Colonic mucosa (tissue), 4 donors: ENCODE results near the gene ADAMTS5. TPM values are rescaled to one million over a fixed set of nuclear protein-coding genes. Genes with fewer than 3 reads are reported as not detected.

Source experiments
- DNase-seq: peaks from one replicate; pipeline ENCODE4 v3.0.0-alpha.2; 2020
- H3K27ac ChIP-seq: fragments of 200-600 bp; one replicate; pipeline ENCODE4 v1.8.0; 2021
- H3K27me3 ChIP-seq: fragments of 200-600 bp; one replicate; pipeline ENCODE4 v1.8.0; 2021
- H3K36me3 ChIP-seq: fragments of 200-600 bp; one replicate; pipeline ENCODE4 v1.8.0; 2021
- H3K4me1 ChIP-seq: fragments of 200-600 bp; one replicate; pipeline ENCODE4 v1.8.0; 2021; ENCODE audit warnings: mild to moderate bottlenecking
- H3K4me3 ChIP-seq: fragments of 200-600 bp; one replicate; pipeline ENCODE4 v1.8.0; 2021
- H3K9ac ChIP-seq, 2 donors: one replicate each; pipeline ENCODE4 v1.7.0; 2013; ENCODE audit warnings: control low read depth in 2 of 2, low read depth in 2 of 2, low read length in 2 of 2
- H3K9me3 ChIP-seq: fragments of 200-600 bp; one replicate; pipeline ENCODE4 v1.8.0; 2021
- CTCF ChIP-seq: fragments of 200-600 bp; IDR thresholded peaks from one replicate; pipeline ENCODE4 v1.8.0; 2022; ENCODE audit warnings: antibody characterized with exemption, mild to moderate bottlenecking
- intact Hi-C: fragments of 100-400 bp; cut with DNase I; formaldehyde crosslinking; loops from one replicate; pipeline ENCODE4 v1.14.1; 2022
- total RNA-seq, 2 donors: library from RNA; stranded (reverse); fragmentation: NEBNext Ultra II Directional in 1 of 2; extraction: Animal tissue kit (Norgen Biotek cat#: 25700) in 1 of 2; gene quantifications; one replicate each; pipeline ENCODE4 v1.2.1, GENCODE V29; 2021
- donor health status: healthy.
- donor health status: DM: no; HTN: no; CAD: no.
- donor health status: DM: no; HTN: no; CAD: no.

The ADAMTS5 gene
- total RNA-seq, 2 donors from 2014 or later = 0.96 to 1.6 TPM

GRCh38 chr21:26888931-26889330 is 78.0 kb downstream of the ADAMTS5 start:
- Histone ChIP-seq H3K4me3 (no peak overlapping the region), H3K36me3 (no peaks in the 10 kb centered on the region), H3K27ac (no peak overlapping the region), H3K27me3 (no peaks in the 10 kb centered on the region), H3K9me3 (no peaks in the 10 kb centered on the region), H3K9ac (no peak overlapping the region), H3K4me1 (no peaks in the 10 kb centered on the region)
- intact Hi-C loops = no loop called here
- TF ChIP-seq CTCF = no peak
- DNase-seq = no peak

- no peak overlapping the region for H3K4me3 ChIP-seq
- H3K4me1 ChIP-seq = no peaks in the 10 kb centered on the region
These were observed 78.6 kb downstream of the ADAMTS5 start for GRCh38 chr21:26888256-26888655.

GRCh38 chr21:26887251-26887650 is 79.6 kb downstream of the ADAMTS5 start:
- Histone ChIP-seq H3K9ac (no peak overlapping the region), H3K36me3 (no peaks in the 10 kb centered on the region), H3K27ac (no peak overlapping the region), H3K27me3 (no peaks in the 10 kb centered on the region), H3K9me3 (no peaks in the 10 kb centered on the region), H3K4me3 (no peak overlapping the region), H3K4me1 (no peaks in the 10 kb centered on the region)
- intact Hi-C loops = no loop called here
- no peak for TF ChIP-seq CTCF
- DNase-seq = no peak

More at GRCh38 chr21:26888256-26888655, 78.6 kb downstream of the ADAMTS5 start:
- no peak for TF ChIP-seq CTCF
- DNase-seq = no peak
- Histone ChIP-seq H3K9ac (no peak overlapping the region), H3K36me3 (no peaks in the 10 kb centered on the region), H3K27me3 (no peaks in the 10 kb centered on the region), H3K27ac (no peak overlapping the region), H3K9me3 (no peaks in the 10 kb centered on the region)
- intact Hi-C loops = no loop called here

GRCh38 chr21:26884436-26884835 is 82.5 kb downstream of the ADAMTS5 start:
- no peaks in the 10 kb centered on the region for H3K4me1 ChIP-seq

GRCh38 chr21:26883768-26884167 is 83.1 kb downstream of the ADAMTS5 start:
- no peak for TF ChIP-seq CTCF
- H3K9ac ChIP-seq = no peak overlapping the region
- intact Hi-C loops = no loop called here
- no peaks in the 10 kb centered on the region for H3K9me3 ChIP-seq
- no peak overlapping the region for H3K4me3 ChIP-seq
- H3K27me3 ChIP-seq = no peaks in the 10 kb centered on the region
- no peak for DNase-seq
- no peaks in the 10 kb centered on the region for H3K36me3 ChIP-seq
- no peak overlapping the region for H3K27ac ChIP-seq
- no peaks in the 10 kb centered on the region for H3K4me1 ChIP-seq

More at GRCh38 chr21:26884436-26884835, 82.5 kb downstream of the ADAMTS5 start:
- H3K27me3 ChIP-seq = no peaks in the 10 kb centered on the region
- H3K9ac ChIP-seq = no peak overlapping the region
- no peaks in the 10 kb centered on the region for H3K9me3 ChIP-seq
- no peak overlapping the region for H3K27ac ChIP-seq
- intact Hi-C loops = no loop called here
- no peaks in the 10 kb centered on the region for H3K36me3 ChIP-seq
- no peak for DNase-seq
- H3K4me3 ChIP-seq = no peak overlapping the region
- TF ChIP-seq CTCF = no peak
